ENCODE results near the gene COL23A1.
"Not testable (repeated sequence)": the region's sequence is repeated elsewhere in the genome, so short reads cannot be mapped to it uniquely, and the experiment has no call there.

Gene COL23A1

GRCh38 chr5:178314061-178314660, 276.0 kb downstream of the COL23A1 start:
- DNase-seq: no peak

DNA sequence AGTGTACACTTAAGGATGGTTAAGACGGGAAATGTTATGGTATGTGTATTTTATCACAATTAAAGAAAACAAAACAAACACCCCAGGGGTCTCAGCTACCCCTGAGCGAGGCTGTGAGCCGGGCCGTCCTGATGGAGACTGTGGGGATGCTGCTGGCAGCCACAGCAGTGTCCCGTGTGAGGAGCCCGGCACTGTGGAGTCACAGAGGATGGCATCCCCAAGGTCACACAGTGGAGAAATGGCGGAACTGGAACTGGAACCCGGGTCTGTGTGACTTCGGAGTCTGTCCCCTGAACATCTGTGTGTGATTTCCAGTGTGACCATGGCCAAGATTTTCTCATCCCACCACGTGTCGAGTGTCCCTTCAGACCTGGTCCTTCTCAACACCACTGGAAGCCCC, 276.9 kb downstream of the COL23A1 start:
- no peak for DNase-seq

DNA sequence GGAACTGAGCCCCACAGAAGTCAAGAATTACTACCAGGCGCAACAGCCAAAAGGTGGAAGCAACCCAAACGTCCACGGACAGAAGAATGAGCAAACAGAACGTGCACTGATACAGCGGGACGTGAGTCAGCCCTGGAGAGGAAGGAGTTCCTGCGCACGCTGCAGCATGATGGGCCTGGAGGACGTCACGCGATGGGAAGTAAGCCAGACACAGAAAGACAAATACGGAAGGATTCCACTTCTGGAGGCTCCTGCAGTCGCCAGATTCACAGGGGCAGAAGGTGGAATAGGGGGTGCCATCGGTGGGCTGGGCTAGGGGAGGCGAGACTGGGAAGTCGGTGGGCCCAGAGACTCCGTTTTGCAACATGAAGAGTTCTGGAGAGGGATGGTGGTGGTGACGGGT, 277.3 kb downstream of the COL23A1 start:
- no peak for DNase-seq

DNA sequence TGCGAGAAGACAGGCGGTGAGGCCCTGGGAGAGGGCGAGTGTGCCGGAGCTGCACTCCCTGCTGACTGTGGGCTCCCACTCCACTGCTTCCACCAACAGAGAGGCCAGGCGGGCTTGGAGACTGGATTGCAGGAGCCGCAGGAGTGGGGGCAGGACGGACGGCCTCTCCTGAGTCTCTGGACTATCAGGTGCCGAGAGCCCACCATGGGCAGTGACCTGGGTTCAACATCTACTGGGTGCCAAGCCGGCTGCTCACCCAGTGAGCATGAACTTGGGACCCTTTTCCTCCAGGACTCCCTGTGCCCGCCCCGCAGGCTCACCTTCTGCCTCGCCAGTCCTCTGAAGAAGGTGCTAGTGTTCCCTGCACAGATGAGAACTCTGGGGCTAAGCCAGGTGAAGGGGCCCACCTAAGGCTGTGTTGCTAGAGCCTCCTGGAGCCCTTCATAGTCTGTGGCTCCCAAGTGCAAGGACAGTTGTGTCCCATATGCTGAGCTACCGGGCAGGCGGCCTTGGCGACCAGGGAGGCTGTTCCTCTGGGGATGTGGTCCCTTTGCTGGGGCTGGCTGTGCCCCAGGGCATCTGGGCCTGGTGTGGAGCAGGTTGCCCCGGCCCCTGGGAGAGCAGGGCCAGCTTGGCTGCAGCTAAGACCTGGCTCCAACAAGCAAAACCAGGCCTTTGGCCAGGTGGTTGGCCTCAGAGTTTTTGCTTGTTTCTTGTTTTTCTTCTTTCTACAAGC, 279.9 kb downstream of the COL23A1 start:
- DNase-seq: no peak

DNA sequence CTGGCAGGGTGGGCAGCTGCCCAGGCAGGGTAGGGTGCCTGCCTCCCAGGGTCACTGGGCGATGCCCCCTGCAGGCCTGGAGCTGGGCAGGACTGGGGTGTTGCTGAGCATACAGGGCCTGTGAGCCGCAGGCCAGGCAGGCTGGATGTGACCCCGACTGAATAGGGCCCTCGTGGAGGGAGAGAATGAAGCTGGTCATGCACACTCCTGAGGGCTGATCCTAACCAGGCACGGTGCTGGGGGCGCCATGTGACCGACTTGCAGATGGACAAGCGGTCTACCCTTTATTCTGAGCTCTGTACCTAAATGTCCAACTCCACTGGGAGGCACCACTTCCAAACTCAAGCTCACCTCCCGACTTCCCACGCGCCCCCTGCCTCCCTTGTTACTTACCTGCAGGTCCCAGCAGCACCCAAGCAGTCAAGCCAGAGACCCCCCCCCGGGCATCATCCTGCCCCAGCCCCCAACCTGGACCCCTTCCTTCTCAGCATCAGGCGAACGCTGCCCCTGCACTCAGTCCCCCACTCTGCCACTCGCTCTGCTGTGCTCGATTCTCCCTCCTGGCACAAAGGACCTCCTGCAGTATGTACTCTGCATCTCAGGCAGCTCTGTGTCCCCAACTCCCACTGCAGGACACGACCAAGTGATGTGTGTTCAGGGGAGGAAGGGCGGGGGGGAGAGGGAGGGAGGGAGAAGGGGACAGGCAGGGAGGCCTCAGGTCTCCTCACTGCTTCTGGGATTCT, 280.8 kb downstream of the COL23A1 start:
- DNase-seq: no peak

DNA sequence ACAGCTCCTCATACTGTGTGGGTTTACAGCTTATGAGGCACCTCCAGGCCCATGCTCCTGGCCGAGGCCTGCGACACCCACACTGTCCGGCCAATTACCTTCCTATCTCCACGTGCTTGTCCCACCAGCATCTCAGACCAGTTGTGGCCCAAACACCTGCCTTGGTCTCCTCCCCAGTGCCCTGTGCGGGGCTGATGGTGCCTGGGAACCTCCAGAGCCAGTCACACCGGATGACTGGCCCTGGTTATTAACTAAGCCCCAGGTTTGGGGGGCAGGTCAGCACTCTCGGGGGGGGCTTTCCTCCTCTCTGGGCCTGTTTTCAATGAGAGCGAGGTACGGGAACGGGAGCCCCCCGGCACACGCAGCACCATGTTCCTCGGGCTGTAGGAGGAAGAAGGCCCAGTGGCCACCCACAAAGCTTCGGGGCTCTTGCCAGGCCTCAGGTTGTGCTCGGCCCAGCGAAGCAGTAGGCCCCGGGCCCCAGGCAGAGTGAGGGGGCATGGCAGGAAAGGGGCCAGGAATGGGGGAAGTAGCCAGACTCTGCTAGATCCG, 281.6 kb downstream of the COL23A1 start:
- no peak for DNase-seq

- no peak for DNase-seq
These were observed 282.7 kb downstream of the COL23A1 start for GRCh38 chr5:178307267-178308045.

GRCh38 chr5:178306430-178307225, 283.6 kb downstream of the COL23A1 start:
- DNase-seq: no peak

- DNase-seq: no peak
These were observed 284.4 kb downstream of the COL23A1 start for GRCh38 chr5:178305801-178306200.

DNA sequence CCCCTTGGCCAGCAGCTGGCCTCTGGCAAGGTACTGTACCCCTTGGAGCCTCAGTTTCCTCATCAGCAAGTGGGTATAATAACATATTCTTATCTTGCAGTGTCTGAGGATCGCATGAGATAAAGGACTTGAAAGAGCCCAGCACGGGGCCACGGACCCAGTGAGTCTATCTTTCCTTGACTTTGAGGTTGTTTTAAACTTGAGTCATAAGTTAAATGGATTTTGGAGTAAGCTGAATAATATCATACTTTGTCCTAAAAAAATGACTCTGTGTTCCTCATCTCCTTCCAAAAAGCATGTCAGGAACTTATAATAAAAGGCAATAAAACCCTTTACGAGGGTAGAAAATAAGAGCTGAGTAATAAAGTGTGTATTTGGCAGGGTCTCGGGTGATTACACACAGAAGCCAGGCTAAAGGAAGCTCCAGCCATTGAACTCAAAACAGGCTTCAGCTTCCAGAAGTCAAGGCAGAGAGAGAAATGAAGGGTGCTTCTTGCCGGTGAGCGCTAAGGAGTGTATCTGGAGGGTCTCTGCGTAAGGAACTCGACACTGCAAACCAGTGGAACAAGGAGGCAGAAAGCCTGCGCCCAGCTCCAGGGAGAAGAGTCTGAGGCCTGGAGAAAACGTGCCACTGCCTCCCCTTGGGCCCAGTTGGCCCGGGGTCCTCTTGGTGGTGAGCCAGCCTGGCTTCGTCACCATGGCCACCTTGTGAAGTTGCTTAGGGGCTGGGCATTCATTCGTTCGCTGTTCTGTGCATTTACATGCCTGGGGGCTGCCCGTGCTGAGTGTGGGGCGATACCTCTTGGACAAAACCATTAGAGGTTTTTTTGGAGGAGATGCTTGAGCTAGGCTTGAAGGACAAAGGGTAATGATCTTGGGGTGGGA, 285.2 kb downstream of the COL23A1 start:
- no peak for DNase-seq

DNA sequence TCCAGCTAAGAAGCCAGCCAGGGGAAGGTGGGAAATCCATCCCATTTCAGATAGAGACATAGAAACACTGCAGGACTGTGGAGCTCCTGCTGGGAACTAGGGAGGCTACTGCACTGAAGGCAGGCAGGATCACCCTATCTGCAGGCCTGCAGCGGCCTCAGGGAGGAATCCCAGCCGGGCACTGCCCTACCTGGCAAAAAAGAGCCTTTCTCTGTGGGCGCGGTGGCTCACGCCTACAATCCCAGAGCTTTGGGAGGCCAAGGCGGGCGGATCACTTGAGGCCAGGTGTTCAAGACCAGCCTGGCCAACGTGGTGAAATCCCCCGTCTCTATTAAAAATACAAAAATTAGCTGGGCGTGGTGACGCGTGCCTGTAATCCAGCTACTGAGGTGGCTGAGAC, 286.2 kb downstream of the COL23A1 start:
- no peak for DNase-seq

GRCh38 chr5:178302321-178302720, 287.9 kb downstream of the COL23A1 start:
- DNase-seq: not testable (repeated sequence)

DNA sequence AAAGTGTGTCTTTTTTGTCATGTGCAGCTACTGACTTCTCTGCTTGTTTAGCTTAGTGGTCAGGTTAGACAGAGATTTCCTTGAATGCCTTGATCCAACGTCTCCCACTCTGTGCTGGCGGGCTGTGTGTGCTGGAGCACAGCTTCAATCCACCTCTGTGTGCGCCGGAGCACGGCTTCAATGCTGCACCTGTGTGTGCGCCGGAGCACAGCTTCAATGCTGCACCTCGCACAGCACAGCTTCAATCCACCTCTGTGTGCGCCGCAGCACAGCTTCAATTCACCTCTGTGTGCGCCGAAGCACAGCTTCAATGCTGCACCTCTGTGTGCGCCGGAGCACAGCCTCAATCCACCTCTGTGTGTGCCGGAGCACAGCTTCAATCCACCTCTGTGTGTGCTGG, 288.6 kb downstream of the COL23A1 start:
- no peak for DNase-seq

GRCh38 chr5:178298283-178298807, 291.8 kb downstream of the COL23A1 start:
- no peak for DNase-seq

DNA sequence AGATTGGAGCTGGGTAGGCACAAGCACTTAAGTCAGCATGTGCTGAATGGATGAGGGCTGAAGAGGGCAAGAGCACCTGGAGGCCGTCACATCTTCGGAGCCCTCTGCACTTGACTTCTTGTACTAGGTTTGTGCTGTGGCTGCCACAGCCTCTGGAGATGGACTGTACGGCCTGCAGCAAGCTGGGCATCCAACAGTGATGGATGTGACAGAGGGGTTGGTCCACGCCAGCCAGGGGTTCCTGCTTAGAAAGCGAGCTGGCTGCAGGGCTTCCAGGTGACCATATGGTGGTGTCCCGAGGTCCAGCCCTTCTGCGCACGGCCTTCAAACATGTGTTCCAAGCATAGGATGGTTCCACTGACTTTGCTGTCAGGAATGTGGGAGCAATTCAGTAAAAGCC, 292.4 kb downstream of the COL23A1 start:
- DNase-seq: no peak

DNA sequence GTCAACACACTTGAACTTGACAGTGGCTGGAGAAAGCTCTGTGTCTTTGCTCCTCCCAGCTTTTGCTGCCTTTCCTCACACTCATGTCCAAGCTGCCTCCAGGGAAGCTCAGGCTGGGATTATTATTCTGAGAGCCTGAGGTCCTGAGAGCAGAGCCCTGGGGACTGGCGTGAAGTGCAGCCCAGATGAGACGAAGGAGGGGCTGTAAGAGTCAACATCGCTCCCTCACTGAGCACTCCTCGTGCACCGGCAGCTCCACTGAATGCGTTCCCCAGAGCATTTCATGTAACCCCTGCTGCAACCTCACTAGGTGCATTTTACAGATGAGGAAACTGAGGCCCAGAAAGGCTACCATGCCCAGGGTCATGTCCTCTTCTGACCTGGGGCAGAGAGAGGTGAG, 294.1 kb downstream of the COL23A1 start:
- no peak for DNase-seq

DNA sequence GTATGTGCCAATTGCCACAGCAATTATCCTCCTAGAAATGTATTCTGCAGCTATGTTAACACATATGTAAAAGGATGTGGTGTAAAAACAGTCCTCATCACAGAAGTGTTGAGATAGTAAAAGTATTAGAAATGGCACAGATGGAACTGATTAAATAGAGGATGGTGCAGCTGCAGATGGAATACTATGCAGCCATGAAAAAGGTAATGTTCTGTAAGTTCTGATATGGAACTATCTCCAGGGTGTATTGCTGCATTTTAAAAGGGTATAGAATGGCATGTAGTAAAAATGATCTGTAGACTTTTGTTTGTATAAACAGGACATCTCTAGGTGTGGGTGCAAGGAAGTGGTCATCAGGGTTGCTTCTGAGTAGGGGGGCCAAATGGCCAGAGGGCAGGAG, 294.6 kb downstream of the COL23A1 start:
- DNase-seq: no peak

- DNase-seq: no peak
These were observed 296.4 kb downstream of the COL23A1 start for GRCh38 chr5:178293815-178294214.

- DNase-seq: no peak
These were observed 296.8 kb downstream of the COL23A1 start for GRCh38 chr5:178293400-178293799.

DNA sequence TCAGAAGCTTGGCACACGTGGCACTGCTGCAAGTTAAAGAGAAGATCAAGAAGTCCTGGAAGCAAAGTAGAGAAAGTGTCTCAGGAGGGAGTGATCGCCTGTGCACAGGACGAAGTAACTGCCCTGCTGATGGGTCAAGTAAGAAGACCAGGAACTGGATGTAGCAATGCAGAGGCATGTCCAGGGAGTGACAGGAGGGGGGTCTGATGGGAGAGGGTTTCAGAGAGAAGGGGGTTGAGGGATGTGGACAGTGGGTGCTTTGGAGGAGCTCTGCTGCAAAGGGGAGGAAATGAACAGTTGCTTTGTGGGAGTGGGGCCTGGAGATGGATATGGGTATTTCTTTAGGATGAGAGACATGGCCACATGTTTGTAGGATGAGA, 297.4 kb downstream of the COL23A1 start:
- DNase-seq: no peak

Data from NCI-H1048 (cell line).